ENCODE data around the gene CDH13.

CDH13 gene

GRCh38 chr16:83724585-83724984 is 1097.8 kb downstream of the CDH13 start:
- TF ChIP-seq EZH2 (IDR thresholded peaks at IDR 0.05; ENCODE audit: borderline replicate concordance, low read depth, low read length, severe bottlenecking) (no peak), CTCF (IDR thresholded peaks at IDR 0.05; ENCODE audit: borderline replicate concordance, extremely low read depth, low read length, poor library complexity, severe bottlenecking) (no peak)
- DNase-seq (no peak), ATAC-seq (ENCODE audit: insufficient read depth, low read depth) (no peak)
- Histone ChIP-seq H3K9me3 (ENCODE audit: insufficient read depth, low read length, severe bottlenecking) (no peaks in the 10 kb centered on the region), H3K4me3 (ENCODE audit: low read depth in 1 of 2, low read length in 2 of 2) (no peak overlapping the region), H3K4me1 (ENCODE audit: insufficient read depth, low read length) (no peaks in the 10 kb centered on the region), H4K20me1 (ENCODE audit: insufficient read depth, low read length) (no peaks in the 10 kb centered on the region), H3K27me3 (ENCODE audit: insufficient read depth, low read length, poor library complexity) (no peaks in the 10 kb centered on the region), H3K27ac (ENCODE audit: low read length) (no peak overlapping the region), H3K79me2 (ENCODE audit: insufficient read depth, low read length) (no peaks in the 10 kb centered on the region), H3K9ac (ENCODE audit: low read depth, low read length) (no peak overlapping the region), H3K36me3 (ENCODE audit: insufficient read depth, low read length) (no peaks in the 10 kb centered on the region), H2AFZ (ENCODE audit: low read depth, low read length) (no peak overlapping the region), H3K4me2 (ENCODE audit: insufficient read depth, low read length) (no peak overlapping the region)

- H2AFZ ChIP-seq (ENCODE audit: low read depth, low read length), result no peak overlapping the region
- TF ChIP-seq CTCF (IDR thresholded peaks at IDR 0.05; ENCODE audit: borderline replicate concordance, extremely low read depth, low read length, poor library complexity, severe bottlenecking) (no peak), EZH2 (IDR thresholded peaks at IDR 0.05; ENCODE audit: borderline replicate concordance, low read depth, low read length, severe bottlenecking) (no peak)
- no peak overlapping the region for H3K9ac ChIP-seq (ENCODE audit: low read depth, low read length)
- no peak for ATAC-seq (ENCODE audit: insufficient read depth, low read depth)
- no peak overlapping the region for H3K4me3 ChIP-seq (ENCODE audit: low read depth in 1 of 2, low read length in 2 of 2)
- H3K36me3 ChIP-seq (ENCODE audit: insufficient read depth, low read length), result no peaks in the 10 kb centered on the region
- H3K9me3 ChIP-seq (ENCODE audit: insufficient read depth, low read length, severe bottlenecking), result no peaks in the 10 kb centered on the region
- no peaks in the 10 kb centered on the region for H3K4me1 ChIP-seq (ENCODE audit: insufficient read depth, low read length)
- H3K27ac ChIP-seq (ENCODE audit: low read length), result no peak overlapping the region
- H3K4me2 ChIP-seq (ENCODE audit: insufficient read depth, low read length), result no peak overlapping the region
- no peak for DNase-seq
- no peaks in the 10 kb centered on the region for H3K79me2 ChIP-seq (ENCODE audit: insufficient read depth, low read length)
- no peaks in the 10 kb centered on the region for H3K27me3 ChIP-seq (ENCODE audit: insufficient read depth, low read length, poor library complexity)
- H4K20me1 ChIP-seq (ENCODE audit: insufficient read depth, low read length), result no peaks in the 10 kb centered on the region
These were observed 1098.5 kb downstream of the CDH13 start for GRCh38 chr16:83725313-83725712.

- Histone ChIP-seq H3K9me3 (ENCODE audit: insufficient read depth, low read length, severe bottlenecking) (no peaks in the 10 kb centered on the region), H2AFZ (ENCODE audit: low read depth, low read length) (no peak overlapping the region), H3K9ac (ENCODE audit: low read depth, low read length) (no peak overlapping the region), H3K27me3 (ENCODE audit: insufficient read depth, low read length, poor library complexity) (no peaks in the 10 kb centered on the region), H3K4me2 (ENCODE audit: insufficient read depth, low read length) (no peak overlapping the region), H3K27ac (ENCODE audit: low read length) (no peak overlapping the region), H3K36me3 (ENCODE audit: insufficient read depth, low read length) (no peaks in the 10 kb centered on the region), H4K20me1 (ENCODE audit: insufficient read depth, low read length) (no peaks in the 10 kb centered on the region), H3K4me1 (ENCODE audit: insufficient read depth, low read length) (no peaks in the 10 kb centered on the region), H3K4me3 (ENCODE audit: low read depth in 1 of 2, low read length in 2 of 2) (no peak overlapping the region), H3K79me2 (ENCODE audit: insufficient read depth, low read length) (no peaks in the 10 kb centered on the region)
- DNase-seq (no peak), ATAC-seq (ENCODE audit: insufficient read depth, low read depth) (no peak)
- TF ChIP-seq EZH2 (IDR thresholded peaks at IDR 0.05; ENCODE audit: borderline replicate concordance, low read depth, low read length, severe bottlenecking), result no peak
- no peak for TF ChIP-seq CTCF (IDR thresholded peaks at IDR 0.05; ENCODE audit: borderline replicate concordance, extremely low read depth, low read length, poor library complexity, severe bottlenecking)
These were observed 1100.2 kb downstream of the CDH13 start for GRCh38 chr16:83727018-83727417.
